Stimulated activated CD8-positive, alpha-beta memory T cell treated with anti-CD3 and anti-CD28 coated beads, Interleukin-2, amount 100 ng/mL, for 48 hours (primary cell): ENCODE results near the gene PTPRT.

Source experiments
- DNase-seq, 2 donors: peaks; one replicate each; pipeline ENCODE4 v3.0.0-alpha.2; 2020; ENCODE audit warnings: low read depth in 2 of 2

PTPRT gene

DNA sequence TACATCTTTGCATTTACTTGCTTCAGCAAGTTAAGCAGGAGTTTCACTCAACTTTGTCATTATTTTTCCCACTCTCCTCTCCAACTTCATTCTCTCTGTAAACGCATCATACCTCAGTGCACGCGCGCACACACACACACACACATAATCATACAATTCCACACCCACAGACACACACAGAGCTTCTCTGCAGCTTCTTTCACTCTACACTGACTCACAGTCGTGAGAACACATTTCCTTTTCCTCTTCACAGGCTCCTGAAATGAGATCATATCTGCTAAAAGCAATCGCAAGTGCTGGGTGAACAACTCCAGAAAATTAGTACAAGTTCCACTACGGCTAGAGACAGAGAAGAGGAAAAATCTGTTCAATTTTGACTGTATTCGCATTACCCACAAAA, 215.4 kb downstream of the PTPRT start:
- DNase-seq = no peak

DNA sequence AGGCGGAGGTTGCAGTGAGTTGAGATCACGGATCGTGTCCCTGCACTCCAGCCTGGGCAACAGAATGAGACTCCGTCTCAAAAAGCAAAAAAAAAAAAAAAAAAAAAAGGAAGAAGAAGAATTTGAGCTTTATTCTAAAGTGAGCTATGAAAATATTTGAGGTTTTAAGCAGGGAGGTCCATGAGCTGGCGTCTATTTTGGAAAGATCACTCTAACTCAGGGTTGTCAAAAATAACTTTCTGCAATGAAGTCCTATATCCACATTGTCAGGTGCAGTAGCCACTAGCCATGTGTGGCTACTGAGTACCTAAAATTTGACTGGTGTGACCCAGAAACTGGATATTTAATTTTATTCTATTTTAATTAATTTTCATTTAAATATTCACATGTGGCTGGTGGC, 217.1 kb downstream of the PTPRT start:
- DNase-seq = no peak

GRCh38 chr20:42968746-42969145, 221.0 kb downstream of the PTPRT start:
- no peak for DNase-seq

DNA sequence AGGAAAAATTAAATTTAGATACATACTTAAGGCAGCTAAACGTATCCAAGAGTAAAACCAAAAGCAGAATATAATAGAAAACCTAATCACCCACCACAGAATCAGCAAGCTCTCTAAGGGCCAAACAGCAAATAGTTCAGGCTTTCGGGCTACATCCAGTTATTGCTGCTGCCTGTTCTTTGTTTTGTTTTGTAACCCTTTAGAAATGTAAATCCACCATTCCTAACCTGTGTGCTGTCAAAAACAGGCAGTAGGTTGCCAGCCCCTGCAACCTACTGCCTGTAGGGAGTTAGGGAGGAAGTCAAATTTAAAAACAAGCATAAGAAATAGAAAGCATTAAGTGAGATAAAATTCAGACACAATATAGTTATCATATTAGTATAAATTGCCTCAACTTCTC, 225.9 kb downstream of the PTPRT start:
- DNase-seq = no peak

- no peak for DNase-seq
These were observed 227.9 kb downstream of the PTPRT start for GRCh38 chr20:42961771-42962170.

DNA sequence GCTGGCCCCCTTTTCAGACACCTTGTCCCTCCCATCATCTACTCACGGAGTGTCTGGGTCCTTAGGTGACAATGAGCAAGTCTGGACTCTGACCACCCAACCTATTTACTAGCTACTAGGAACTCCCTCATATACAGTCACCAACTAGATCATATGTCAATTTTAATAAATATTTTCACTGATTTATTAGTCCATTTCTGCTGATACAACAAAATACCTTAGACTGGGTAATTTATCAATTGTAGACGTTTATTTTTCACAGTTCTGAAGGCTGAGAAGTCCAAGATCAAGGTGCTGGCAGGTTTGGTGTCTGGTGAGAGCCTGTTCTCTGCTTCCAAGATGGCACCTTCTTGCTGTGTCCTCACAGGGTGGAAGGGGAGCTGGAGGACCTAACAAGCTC, 229.7 kb downstream of the PTPRT start:
- no peak for DNase-seq

DNA sequence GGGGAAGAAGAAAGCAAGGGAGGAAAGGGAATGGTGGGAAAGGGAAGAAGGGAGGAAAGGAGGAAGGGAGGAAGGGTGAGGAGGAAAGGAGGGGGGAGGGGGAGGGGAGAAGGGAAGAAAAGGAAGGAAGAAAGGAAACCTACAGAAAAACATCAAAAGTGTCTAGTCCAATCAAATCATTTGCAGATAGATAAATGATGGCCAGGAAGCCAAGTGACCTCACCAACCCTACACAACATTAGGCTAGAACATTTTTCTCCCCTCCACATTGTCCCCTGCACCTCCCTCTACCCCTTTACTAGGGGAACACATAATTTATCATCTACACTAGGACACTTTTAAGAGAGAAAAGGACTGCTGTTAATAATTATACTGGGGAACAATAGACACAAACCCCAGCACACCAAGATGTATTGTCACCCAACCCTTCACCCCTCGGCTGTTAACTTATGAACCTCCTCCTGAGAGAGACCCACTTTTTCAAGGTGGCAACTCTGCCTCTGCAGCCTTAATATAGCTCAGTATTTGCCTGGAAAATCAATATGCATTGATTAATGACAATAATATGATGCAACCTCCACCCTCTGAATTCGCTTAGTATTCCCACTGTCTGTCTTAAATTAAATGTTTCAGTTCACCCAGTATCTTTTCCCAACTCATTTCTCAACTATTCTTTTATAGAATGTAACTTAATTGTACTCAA, 231.2 kb downstream of the PTPRT start:
- no peak for DNase-seq

DNA sequence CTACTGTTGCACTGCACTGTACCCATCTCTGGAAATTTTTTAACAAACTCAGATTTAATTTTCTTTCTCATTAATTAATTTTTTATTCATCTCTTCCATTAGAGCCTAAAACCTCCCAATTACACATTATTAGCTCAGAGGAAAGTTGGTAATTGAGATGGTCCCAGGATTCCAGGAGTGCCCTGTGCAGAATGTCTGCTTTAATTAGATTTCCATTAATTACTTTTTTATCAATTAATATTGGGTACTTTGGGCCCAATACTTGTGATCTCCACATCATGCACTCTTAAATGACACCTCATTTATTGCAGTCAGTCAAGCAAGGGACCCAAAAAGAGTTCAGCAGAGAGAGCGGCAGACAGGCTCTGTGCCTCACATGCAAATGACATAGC, 232.0 kb downstream of the PTPRT start:
- DNase-seq = no peak

DNA sequence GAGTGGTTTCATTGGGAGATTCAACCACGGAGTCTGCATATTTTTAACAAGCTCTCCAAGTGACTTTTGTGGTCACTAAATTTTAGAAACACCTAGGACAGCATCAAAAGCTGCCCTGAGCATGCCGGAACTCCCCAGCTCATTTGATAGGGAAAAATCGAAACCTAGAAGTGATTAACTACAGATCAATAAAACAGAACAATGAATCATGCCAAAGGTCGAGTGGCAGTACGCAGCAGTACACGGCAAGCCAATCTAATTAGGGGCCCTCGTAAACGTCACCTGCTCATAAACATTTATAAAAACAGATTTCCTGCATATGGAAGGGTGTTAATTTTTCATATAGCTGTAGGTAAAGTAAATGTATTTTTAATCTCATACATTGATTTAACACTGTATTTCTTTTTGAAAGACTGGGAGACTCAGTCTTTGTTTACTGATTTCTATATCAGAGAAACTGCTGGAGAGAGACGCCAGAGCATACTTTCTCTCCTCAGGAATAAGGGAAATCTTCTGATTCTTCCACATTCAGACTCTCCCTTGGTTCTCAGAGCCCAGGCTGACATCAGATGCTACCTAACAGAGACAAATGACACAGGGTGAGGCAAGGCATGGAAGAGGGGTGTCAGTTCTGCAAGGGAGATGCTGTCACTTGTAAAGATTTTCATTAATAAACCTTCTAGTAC, 232.5 kb downstream of the PTPRT start:
- no peak for DNase-seq

GRCh38 chr20:42955713-42956112, 234.0 kb downstream of the PTPRT start:
- DNase-seq = no peak

DNA sequence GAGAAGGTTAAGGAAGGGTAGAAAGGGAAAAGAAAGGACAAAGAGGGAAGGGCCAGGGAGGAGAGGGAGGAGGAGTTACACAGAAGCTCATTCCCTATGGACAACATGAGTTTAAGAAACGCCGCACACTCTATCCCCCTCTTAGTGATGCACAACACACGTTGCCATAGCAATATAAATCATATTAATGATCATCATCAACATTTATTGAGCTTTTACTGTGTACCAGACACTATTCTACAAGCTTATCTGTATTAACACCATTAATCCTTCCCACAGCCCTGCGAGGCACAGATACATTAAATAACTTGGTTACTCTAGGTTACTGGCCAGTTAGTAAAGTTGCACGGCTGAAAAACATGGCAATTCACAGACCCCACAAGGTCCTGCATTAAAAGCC, 234.8 kb downstream of the PTPRT start:
- DNase-seq = no peak

DNA sequence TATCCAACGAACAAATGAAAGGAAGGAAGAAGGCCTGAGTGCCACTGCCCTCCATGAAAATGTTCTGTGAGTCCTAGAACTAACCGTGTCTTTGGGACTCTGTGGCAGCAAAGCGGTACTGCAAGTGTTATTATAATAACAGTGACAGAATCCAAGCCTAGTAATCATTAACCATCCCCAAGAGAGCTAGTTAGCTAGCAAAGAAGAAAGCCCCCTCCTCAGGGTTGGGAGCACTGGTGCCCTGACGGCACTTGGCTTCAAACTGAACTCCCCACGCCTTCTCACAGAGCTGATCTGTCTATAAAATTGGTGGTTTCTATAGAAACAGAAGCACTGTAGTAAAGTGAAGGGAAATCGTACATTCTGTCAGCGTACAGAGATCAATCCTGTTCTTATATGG, 239.8 kb downstream of the PTPRT start:
- DNase-seq = no peak

- no peak for DNase-seq
These were observed 244.3 kb downstream of the PTPRT start for GRCh38 chr20:42945234-42945994.

DNA sequence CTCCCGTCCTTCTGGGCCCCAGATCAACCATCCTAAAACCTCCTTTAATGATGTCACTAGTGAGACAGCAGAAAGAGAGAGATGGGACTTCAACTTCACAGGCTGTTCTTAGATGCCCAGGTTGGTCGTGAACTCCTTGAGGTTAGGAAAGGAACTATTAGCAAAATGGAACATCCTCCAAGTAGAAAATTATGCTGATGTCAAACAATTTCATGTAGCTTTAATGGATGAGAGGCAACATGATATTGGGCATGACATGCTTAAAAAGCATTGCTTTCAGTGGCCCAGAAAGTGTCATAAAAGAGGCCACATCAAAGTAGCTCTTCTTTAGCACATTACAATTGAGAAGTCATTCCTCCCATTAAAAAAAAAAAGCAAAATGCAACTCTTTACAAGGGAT, 248.1 kb downstream of the PTPRT start:
- DNase-seq = no peak

GRCh38 chr20:42938441-42939205, 251.1 kb downstream of the PTPRT start:
- no peak for DNase-seq

DNA sequence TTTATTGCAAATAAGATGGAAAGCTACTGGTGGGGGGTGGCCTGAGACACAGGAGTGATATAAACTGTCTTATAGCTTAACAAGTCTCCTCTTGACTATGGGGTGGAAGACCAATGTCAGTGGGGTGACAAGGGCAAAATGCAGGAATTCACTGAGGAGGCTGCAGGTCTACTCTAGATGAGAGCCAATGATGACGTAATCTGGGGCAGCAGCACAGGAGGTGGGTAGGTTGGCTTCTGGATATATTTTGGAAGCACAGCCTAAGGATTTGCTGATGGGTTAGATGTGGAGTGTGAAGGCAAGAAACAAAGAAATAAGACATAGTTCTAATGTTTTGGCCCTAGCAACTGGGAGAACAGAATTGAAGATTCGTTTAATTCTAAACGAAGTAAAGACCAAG, 253.2 kb downstream of the PTPRT start:
- no peak for DNase-seq

DNA sequence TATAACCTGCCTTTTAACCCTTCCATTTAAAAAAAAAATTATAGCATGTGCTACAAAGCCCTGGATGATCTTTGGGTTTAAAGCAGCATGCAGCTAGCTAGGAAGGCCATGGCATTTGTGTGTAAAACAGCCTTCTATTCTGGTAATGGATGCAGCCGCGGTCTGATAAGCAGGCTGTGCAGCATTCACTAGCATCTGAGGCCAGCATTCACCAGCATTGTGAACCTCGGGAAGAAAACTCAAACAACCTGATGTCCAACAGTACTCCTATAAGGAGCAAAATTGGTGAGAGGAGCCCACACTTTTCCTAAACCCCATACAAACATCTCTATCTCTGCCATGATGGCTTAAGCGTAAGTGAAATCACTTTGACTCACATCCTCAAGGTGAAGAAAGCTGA, 265.5 kb downstream of the PTPRT start:
- DNase-seq = no peak

DNA sequence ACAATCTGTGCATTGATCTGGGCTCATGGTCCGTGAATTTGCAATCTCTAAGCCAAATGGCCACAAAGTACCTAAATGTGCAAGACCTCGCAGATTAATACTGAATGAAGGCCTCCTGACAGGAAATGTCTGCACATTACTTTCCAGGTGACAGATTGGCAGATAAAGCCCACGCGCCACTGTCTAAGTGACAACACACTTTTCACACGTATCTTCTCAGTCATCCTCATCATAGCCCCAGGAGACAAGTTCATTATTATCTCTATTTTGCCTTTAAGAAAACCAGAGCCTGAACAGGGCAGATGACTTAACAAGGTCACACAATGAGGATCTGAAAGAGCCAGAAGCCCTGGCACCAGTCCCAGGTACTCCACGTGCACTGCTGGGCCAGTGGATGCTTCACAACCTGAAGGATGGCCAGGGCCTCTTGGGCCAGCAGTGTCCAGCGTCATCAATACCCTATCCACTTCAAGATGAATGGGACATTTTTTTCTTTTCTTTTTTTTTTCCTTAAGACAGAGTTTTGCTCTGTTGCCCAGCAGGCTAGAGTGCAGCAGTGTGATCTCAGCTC, 266.3 kb downstream of the PTPRT start:
- DNase-seq = no peak

DNA sequence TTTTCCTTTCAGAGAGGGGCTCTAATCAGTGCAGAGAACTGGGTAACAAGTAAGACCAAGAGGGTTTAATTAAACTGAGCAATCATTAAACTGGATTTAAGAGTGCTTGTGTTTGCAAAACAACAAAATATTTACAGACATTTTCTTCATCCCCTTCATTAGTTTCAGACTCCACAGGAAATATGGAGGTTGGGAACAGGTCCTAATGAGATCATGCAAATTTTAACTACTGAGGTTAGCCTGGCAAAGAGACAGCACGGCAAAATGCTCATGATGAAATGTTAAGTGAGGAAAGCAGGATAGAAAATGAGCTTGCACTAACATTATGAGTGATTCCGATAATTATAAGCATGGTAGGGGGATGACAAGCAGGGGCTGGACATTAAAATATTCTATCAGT, 268.9 kb downstream of the PTPRT start:
- DNase-seq = no peak

- DNase-seq = no peak
These were observed 270.4 kb downstream of the PTPRT start for GRCh38 chr20:42919316-42919715.

GRCh38 chr20:42915081-42915480, 274.6 kb downstream of the PTPRT start:
- no peak for DNase-seq

- no peak for DNase-seq
These were observed 275.4 kb downstream of the PTPRT start for GRCh38 chr20:42914302-42914701.
